T-helper 2 cell treated with Interferon-gamma antibody and Interleukin-4, amounts not matched to agents 5 μg/mL and 100 μg/mL, for 36 hours (primary cell): ENCODE data around the gene KLRK1.
"Not testable (repeated sequence)": the region's sequence is repeated elsewhere in the genome, so short reads cannot be mapped to it uniquely, and the experiment has no call there.

Experiments
- DNase-seq: peaks from one replicate; pipeline ENCODE4 v3.0.0; 2021; ENCODE audit warnings: low spot score
- H3K27ac Mint-ChIP-seq: one replicate; pipeline ENCODE4 v1.8.0; 2021; ENCODE audit warnings: mild to moderate bottlenecking, mixed read lengths
- H3K27me3 Mint-ChIP-seq: one replicate; pipeline ENCODE4 v1.8.0; 2021; ENCODE audit warnings: low read depth, mixed read lengths
- H3K36me3 Mint-ChIP-seq: one replicate; pipeline ENCODE4 v1.8.0; 2021; ENCODE audit warnings: low read depth, mixed read lengths
- H3K4me1 Mint-ChIP-seq: one replicate; pipeline ENCODE4 v1.8.0; 2021; ENCODE audit warnings: low read depth, mixed read lengths
- H3K4me3 Mint-ChIP-seq: one replicate; pipeline ENCODE4 v1.8.0; 2022; ENCODE audit warnings: mild to moderate bottlenecking, moderate library complexity, mixed read lengths
- H3K9me3 Mint-ChIP-seq: one replicate; pipeline ENCODE4 v1.8.0; 2021; ENCODE audit warnings: mixed read lengths

KLRK1 gene

GRCh38 chr12:10331642-10332239 is 58.1 kb downstream of the KLRK1 start:
- no peak overlapping the region for H3K27ac Mint-ChIP-seq
- peaks cover 3% of the 10 kb centered on the region for H3K27me3 Mint-ChIP-seq
- peaks cover 12% of the 10 kb centered on the region for H3K9me3 Mint-ChIP-seq
- DNase-seq, result no peak
- H3K36me3 Mint-ChIP-seq, result no peaks in the 10 kb centered on the region
- no peaks in the 10 kb centered on the region for H3K4me1 Mint-ChIP-seq
- H3K4me3 Mint-ChIP-seq, result no peak overlapping the region

GRCh38 chr12:10328691-10329090 is 61.1 kb downstream of the KLRK1 start:
- H3K4me1 Mint-ChIP-seq, H3K27ac Mint-ChIP-seq, H3K36me3 Mint-ChIP-seq, H3K27me3 Mint-ChIP-seq, H3K4me3 Mint-ChIP-seq, DNase-seq: not testable (repeated sequence)
- peaks cover 24% of the 10 kb centered on the region for H3K9me3 Mint-ChIP-seq
